ENCODE results near the gene LINS1.

LINS1 gene

DNA sequence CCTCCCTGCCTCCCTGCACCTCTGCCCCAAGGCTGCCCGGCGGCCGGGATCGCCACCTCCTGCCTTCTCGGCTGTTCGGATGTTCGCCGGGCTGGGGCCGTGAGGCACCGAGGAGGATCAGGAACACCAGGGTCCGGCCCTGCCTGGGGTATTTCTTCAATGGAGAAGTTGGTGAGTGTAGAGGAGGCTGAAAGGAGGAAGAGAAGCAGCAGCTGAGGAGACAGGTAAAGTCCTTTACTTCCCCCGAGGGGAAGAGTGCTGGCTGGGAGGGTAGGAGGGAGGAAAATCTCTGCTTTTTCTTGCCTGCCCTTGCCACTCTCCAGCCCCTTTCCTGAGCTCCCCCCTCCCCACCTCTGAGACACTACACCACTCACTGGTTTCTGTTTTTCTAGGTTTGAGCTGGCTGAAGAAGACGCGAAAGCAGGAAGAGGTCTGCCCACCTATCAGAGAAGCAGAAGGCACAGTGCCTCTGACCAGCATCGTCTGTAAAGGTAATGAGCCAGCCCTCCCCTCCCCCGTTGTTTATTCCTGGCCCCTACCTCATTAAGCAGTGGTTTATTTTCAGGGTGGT, 924 bp upstream of the LINS1 start:
- no peak for TF ChIP-seq FOXP2 (optimal IDR thresholded peaks at IDR 0.05; ENCODE audit: borderline replicate concordance, extremely low read depth, extremely low read length, insufficient read depth)
- no peak for TF ChIP-seq POLR2AphosphoS5 (IDR thresholded peaks at IDR 0.05; ENCODE audit: low read depth, low read length)
- TF ChIP-seq SIN3A (IDR thresholded peaks at IDR 0.05; ENCODE audit: borderline replicate concordance, insufficient read depth, low read length), result no peak
- TF ChIP-seq, protein P1, sequence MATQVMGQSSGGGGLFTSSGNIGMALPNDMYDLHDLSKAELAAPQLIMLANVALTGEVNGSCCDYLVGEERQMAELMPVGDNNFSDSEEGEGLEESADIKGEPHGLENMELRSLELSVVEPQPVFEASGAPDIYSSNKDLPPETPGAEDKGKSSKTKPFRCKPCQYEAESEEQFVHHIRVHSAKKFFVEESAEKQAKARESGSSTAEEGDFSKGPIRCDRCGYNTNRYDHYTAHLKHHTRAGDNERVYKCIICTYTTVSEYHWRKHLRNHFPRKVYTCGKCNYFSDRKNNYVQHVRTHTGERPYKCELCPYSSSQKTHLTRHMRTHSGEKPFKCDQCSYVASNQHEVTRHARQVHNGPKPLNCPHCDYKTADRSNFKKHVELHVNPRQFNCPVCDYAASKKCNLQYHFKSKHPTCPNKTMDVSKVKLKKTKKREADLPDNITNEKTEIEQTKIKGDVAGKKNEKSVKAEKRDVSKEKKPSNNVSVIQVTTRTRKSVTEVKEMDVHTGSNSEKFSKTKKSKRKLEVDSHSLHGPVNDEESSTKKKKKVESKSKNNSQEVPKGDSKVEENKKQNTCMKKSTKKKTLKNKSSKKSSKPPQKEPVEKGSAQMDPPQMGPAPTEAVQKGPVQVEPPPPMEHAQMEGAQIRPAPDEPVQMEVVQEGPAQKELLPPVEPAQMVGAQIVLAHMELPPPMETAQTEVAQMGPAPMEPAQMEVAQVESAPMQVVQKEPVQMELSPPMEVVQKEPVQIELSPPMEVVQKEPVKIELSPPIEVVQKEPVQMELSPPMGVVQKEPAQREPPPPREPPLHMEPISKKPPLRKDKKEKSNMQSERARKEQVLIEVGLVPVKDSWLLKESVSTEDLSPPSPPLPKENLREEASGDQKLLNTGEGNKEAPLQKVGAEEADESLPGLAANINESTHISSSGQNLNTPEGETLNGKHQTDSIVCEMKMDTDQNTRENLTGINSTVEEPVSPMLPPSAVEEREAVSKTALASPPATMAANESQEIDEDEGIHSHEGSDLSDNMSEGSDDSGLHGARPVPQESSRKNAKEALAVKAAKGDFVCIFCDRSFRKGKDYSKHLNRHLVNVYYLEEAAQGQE (IDR thresholded peaks at IDR 0.05; ENCODE audit: insufficient read depth in 1 of 2, low read depth in 2 of 2, low read length in 2 of 2), result no peak
- TF ChIP-seq TAF1 (IDR thresholded peaks at IDR 0.05; ENCODE audit: borderline replicate concordance, insufficient read depth, low read length), result no peak

DNA sequence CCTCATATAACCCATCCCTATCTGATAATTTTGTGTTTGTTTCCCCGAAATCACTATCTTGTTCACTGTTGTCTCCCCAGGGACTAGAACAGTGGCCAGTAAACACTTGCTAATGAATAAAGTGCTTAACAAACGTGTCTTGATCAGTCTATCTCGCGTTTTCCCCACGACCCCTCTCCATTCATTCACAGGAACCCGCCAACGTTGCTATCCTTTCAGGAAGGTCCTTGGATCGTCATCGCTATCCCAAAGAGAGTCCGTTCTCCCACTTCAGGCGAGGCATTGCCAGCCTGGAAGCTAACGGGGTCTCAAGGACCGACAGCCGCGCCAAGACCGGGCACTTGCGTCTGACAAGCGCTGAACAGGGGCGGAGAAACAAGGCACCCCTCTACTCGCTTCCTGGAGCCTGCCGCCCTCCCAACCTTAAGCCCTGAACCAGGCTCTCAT, 344 bp downstream of the LINS1 start:
- no peak for TF ChIP-seq FOXP2 (optimal IDR thresholded peaks at IDR 0.05; ENCODE audit: borderline replicate concordance, extremely low read depth, extremely low read length, insufficient read depth)
- TF ChIP-seq, protein P1 (IDR thresholded peaks at IDR 0.05; ENCODE audit: insufficient read depth in 1 of 2, low read depth in 2 of 2, low read length in 2 of 2), result no peak
- TF ChIP-seq SIN3A (IDR thresholded peaks at IDR 0.05; ENCODE audit: borderline replicate concordance, insufficient read depth, low read length), result no peak; the same call in 1 of the 2 replicates
- TF ChIP-seq POLR2AphosphoS5 (IDR thresholded peaks at IDR 0.05; ENCODE audit: low read depth, low read length), result no peak
- TF ChIP-seq TAF1 (IDR thresholded peaks at IDR 0.05; ENCODE audit: borderline replicate concordance, insufficient read depth, low read length), result no peak

DNA sequence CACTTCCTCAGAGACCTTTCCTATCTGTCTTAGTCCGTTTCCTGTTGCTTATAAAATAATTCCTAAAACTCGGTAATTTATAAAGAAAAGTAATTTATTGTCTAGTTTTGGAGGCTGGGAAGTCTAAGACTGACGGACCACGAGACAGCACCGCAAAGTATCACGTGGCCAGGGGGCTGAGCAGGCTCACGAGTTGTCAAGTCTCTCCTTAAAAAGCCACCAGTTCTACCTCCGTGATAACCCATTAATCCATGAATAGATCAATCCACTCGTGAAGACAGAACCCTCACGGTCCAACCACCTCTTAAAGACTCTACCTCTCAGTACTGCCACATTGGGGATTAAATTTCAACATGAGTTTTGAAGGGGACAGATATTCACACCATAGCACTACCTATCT, 821 bp downstream of the LINS1 start:
- TF ChIP-seq, protein P1 (IDR thresholded peaks at IDR 0.05; ENCODE audit: insufficient read depth in 1 of 2, low read depth in 2 of 2, low read length in 2 of 2), result no peak
- TF ChIP-seq FOXP2 (optimal IDR thresholded peaks at IDR 0.05; ENCODE audit: borderline replicate concordance, extremely low read depth, extremely low read length, insufficient read depth) (no peak), POLR2AphosphoS5 (IDR thresholded peaks at IDR 0.05; ENCODE audit: low read depth, low read length) (no peak), TAF1 (IDR thresholded peaks at IDR 0.05; ENCODE audit: borderline replicate concordance, insufficient read depth, low read length) (no peak)

DNA sequence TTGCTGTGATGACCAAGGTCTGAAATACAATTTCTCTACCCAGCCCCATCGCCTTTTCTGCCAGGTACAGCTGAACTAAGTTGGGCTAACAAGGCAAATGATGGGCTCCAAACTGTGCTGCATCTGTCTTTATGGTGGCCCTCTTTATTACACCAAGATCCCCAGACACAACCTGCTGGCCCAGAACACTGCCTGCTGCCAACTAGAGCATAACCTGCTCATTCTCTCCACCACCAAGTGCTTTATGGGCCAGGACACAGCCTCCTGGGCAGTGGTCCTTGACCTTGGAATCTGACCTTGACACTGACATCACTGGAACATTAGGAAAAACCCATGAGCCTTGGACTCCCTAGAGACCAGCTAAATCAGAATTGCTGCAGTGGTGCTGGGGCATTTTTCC, 3.3 kb downstream of the LINS1 start:
- TF ChIP-seq TAF1 (IDR thresholded peaks at IDR 0.05; ENCODE audit: borderline replicate concordance, insufficient read depth, low read length) (no peak), SIN3A (IDR thresholded peaks at IDR 0.05; ENCODE audit: borderline replicate concordance, insufficient read depth, low read length) (no peak), POLR2AphosphoS5 (IDR thresholded peaks at IDR 0.05; ENCODE audit: low read depth, low read length) (no peak), FOXP2 (optimal IDR thresholded peaks at IDR 0.05; ENCODE audit: borderline replicate concordance, extremely low read depth, extremely low read length, insufficient read depth) (no peak)
- TF ChIP-seq, protein P1 (IDR thresholded peaks at IDR 0.05; ENCODE audit: insufficient read depth in 1 of 2, low read depth in 2 of 2, low read length in 2 of 2), result no peak

Measured in PFSK-1 (cell line).